Activated naive CD8-positive, alpha-beta T cell treated with anti-CD3 and anti-CD28 coated beads for 36 hours (primary cell): ENCODE results near the gene SSBP2. TPM values are rescaled to one million over a fixed set of nuclear protein-coding genes. Genes with fewer than 3 reads are reported as not detected.
A peak's percentile ranks its signal among the peaks of the same experiment; 100 is the strongest.
"Not testable (repeated sequence)": the region's sequence is repeated elsewhere in the genome, so short reads cannot be mapped to it uniquely, and the experiment has no call there.

Experiments used
- DNase-seq: peaks from one replicate; pipeline ENCODE4 v3.0.0; 2021
- H3K27ac Mint-ChIP-seq: one replicate; pipeline ENCODE4 v1.8.0; 2022; ENCODE audit warnings: mild to moderate bottlenecking, moderate library complexity, mixed read lengths
- H3K27me3 Mint-ChIP-seq: one replicate; pipeline ENCODE4 v1.8.0; 2022; ENCODE audit warnings: mild to moderate bottlenecking, mixed read lengths
- H3K36me3 Mint-ChIP-seq: one replicate; pipeline ENCODE4 v1.8.0; 2021; ENCODE audit warnings: mild to moderate bottlenecking, mixed read lengths
- H3K4me1 Mint-ChIP-seq: one replicate; pipeline ENCODE4 v1.8.0; 2021; ENCODE audit warnings: mixed read lengths
- H3K4me3 Mint-ChIP-seq: one replicate; pipeline ENCODE4 v1.8.0; 2022; ENCODE audit warnings: mild to moderate bottlenecking, moderate library complexity, mixed read lengths
- H3K9me3 Mint-ChIP-seq: one replicate; pipeline ENCODE4 v1.8.0; 2022; ENCODE audit warnings: mixed read lengths
- total RNA-seq, 2 experiments: library from RNA; stranded (reverse); gene quantifications; one replicate each; pipeline ENCODE4 v1.2.3, GENCODE V29; 2021

SSBP2 gene
- total RNA-seq, 2 experiments from 2014 or later, result 8.3 to 8.9 TPM

GRCh38 chr5:81506900-81507588 is 243.9 kb downstream of the SSBP2 start:
- Mint-ChIP-seq H3K27me3 (no peaks in the 10 kb centered on the region), H3K9me3 (no peaks in the 10 kb centered on the region), H3K36me3 (no peaks in the 10 kb centered on the region), H3K4me3 (no peak overlapping the region), H3K4me1 (no peaks in the 10 kb centered on the region), H3K27ac (no peak overlapping the region)
- peak; percentile 30 for DNase-seq

GRCh38 chr5:81506378-81506777 is 244.5 kb downstream of the SSBP2 start:
- Mint-ChIP-seq H3K4me3 (no peak overlapping the region), H3K36me3 (peaks cover 2% of the 10 kb centered on the region), H3K27ac (no peak overlapping the region), H3K4me1 (no peaks in the 10 kb centered on the region), H3K27me3 (no peaks in the 10 kb centered on the region), H3K9me3 (peaks cover 2% of the 10 kb centered on the region)
- DNase-seq, result no peak

DNA sequence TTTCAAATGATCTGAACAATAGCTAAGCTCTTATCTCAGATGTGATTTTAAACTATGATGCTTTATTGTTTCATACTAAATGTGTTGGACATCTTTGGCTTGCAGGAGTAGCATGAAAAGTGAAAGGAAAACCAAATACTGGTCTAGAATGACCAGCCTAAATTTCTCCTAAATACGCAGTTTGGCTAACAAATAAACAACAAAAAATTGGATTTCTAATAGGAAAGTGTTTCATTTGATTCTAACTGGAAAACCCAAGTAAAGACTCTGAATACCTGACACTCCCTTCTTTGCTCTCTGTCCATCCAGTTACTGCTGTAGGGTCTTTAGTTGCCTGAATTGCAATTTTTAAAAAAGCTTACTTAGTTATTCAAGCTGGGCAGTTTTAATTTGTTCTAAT is 245.2 kb downstream of the SSBP2 start:
- DNase-seq, result no peak
- Mint-ChIP-seq H3K9me3 (peaks cover 2% of the 10 kb centered on the region), H3K27me3 (no peaks in the 10 kb centered on the region), H3K27ac (no peak overlapping the region), H3K4me3 (no peak overlapping the region), H3K36me3 (peaks cover 2% of the 10 kb centered on the region), H3K4me1 (no peaks in the 10 kb centered on the region)

GRCh38 chr5:81503602-81504001 is 247.3 kb downstream of the SSBP2 start:
- H3K27ac Mint-ChIP-seq, H3K9me3 Mint-ChIP-seq, DNase-seq, H3K36me3 Mint-ChIP-seq, H3K4me1 Mint-ChIP-seq, H3K4me3 Mint-ChIP-seq, H3K27me3 Mint-ChIP-seq: not testable (repeated sequence)

- Mint-ChIP-seq H3K27me3 (no peaks in the 10 kb centered on the region), H3K4me1 (no peaks in the 10 kb centered on the region), H3K4me3 (no peak overlapping the region), H3K27ac (no peak overlapping the region), H3K36me3 (no peaks in the 10 kb centered on the region), H3K9me3 (no peaks in the 10 kb centered on the region)
- DNase-seq, result no peak
These were observed 255.6 kb downstream of the SSBP2 start for GRCh38 chr5:81495286-81495685.

DNA sequence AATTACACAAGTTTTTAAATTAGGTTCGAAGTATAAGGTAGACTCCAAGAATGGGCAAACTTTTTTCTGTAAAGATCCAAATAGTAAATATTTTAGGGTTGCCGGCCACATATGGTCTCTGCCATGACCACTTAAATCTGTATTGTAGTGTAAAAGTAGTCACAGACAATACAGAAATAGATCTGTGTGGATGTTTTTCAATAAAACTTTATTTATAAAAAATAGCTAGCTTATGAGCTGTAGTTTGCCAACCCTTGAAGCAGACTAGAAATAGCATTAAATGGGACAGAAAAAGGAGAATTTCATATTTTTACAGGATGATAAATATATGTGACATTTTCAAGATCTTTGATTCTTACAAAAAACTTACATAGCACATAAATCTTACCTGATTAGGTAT is 262.0 kb downstream of the SSBP2 start:
- no peaks in the 10 kb centered on the region for H3K36me3 Mint-ChIP-seq
- no peak overlapping the region for H3K4me3 Mint-ChIP-seq
- no peaks in the 10 kb centered on the region for H3K4me1 Mint-ChIP-seq
- H3K9me3 Mint-ChIP-seq, result no peaks in the 10 kb centered on the region
- no peak for DNase-seq
- no peak overlapping the region for H3K27ac Mint-ChIP-seq
- H3K27me3 Mint-ChIP-seq, result no peaks in the 10 kb centered on the region

GRCh38 chr5:81486711-81487110 is 264.2 kb downstream of the SSBP2 start:
- Mint-ChIP-seq H3K36me3 (no peaks in the 10 kb centered on the region), H3K27me3 (no peaks in the 10 kb centered on the region), H3K9me3 (no peaks in the 10 kb centered on the region), H3K4me1 (no peaks in the 10 kb centered on the region), H3K27ac (no peak overlapping the region), H3K4me3 (no peak overlapping the region)
- no peak for DNase-seq

- DNase-seq, result no peak
- Mint-ChIP-seq H3K4me1 (no peaks in the 10 kb centered on the region), H3K36me3 (peaks cover 1% of the 10 kb centered on the region), H3K27me3 (no peaks in the 10 kb centered on the region), H3K4me3 (no peak overlapping the region), H3K27ac (no peak overlapping the region), H3K9me3 (no peaks in the 10 kb centered on the region)
These were observed 268.3 kb downstream of the SSBP2 start for GRCh38 chr5:81482595-81482994.

- not testable (repeated sequence) for H3K27me3 Mint-ChIP-seq, H3K36me3 Mint-ChIP-seq, H3K9me3 Mint-ChIP-seq, H3K27ac Mint-ChIP-seq, H3K4me3 Mint-ChIP-seq, DNase-seq, H3K4me1 Mint-ChIP-seq
These were observed 277.5 kb downstream of the SSBP2 start for GRCh38 chr5:81473395-81473794.

DNA sequence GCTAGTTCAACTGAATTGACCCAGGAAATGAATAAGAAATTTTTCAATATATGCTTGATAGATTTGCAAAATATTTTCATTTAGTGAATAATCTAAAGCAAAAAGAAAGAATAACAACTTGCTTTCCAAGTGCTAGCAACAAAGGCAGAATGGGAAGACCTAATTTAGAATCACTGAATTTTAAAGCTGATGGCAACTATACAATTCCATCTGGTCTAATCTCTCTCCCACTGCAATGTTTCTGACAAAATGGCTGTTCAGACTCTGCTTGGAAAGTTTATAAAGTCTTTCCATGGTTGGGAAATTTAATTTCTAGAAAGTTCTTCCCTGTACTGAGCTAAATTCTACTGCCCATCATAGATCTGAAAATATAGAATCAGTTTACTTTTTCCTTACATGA is 281.2 kb downstream of the SSBP2 start:
- H3K4me3 Mint-ChIP-seq, result no peak overlapping the region
- H3K27ac Mint-ChIP-seq, result no peak overlapping the region
- no peak for DNase-seq
- peaks cover 6% of the 10 kb centered on the region for H3K9me3 Mint-ChIP-seq
- H3K4me1 Mint-ChIP-seq, result no peaks in the 10 kb centered on the region
- H3K27me3 Mint-ChIP-seq, result no peaks in the 10 kb centered on the region
- peaks cover 8% of the 10 kb centered on the region for H3K36me3 Mint-ChIP-seq

DNA sequence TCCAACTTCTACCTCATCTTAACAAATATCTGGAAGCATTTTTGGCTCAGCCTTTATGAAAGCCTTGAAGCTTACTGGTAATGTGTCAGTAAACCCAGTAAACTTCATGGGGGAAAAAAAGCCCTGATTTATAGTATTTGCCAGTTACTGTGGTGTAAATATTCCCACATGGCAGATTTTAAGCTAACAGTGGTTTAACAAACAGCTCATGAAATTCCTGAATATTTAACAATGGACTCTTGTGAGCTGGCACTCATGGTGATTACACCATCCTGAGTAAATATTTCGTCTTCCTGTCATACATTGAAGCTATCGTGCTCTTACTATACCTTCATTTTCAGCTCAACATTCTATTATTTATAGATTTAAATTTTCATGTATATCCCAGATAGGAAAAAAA is 300.0 kb downstream of the SSBP2 start:
- Mint-ChIP-seq H3K4me1 (no peaks in the 10 kb centered on the region), H3K4me3 (no peak overlapping the region), H3K27me3 (no peaks in the 10 kb centered on the region), H3K9me3 (no peaks in the 10 kb centered on the region), H3K36me3 (peaks cover 9% of the 10 kb centered on the region), H3K27ac (no peak overlapping the region)
- no peak for DNase-seq

DNA sequence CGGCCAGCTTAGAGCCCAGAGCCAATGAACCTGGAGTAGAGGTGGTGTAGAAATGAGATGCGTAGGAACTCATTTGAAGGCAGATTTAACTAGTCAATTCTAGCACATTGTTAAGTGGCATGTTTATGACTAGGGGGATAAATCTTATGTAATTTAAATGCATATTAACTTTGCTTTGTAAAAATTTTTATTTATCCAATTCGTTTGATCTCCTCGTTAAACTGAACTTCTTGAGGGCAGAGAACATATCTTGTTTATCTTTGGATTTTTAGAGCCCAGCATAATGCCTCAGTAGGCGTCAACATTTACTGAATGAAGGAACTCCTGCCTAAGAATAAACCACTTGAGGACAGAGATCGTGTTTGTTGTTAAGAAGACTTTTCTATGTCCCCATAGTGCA is 315.9 kb downstream of the SSBP2 start:
- Mint-ChIP-seq H3K27me3 (no peaks in the 10 kb centered on the region), H3K36me3 (no peaks in the 10 kb centered on the region), H3K9me3 (no peaks in the 10 kb centered on the region), H3K4me3 (no peak overlapping the region), H3K27ac (no peak overlapping the region), H3K4me1 (no peaks in the 10 kb centered on the region)
- DNase-seq, result no peak

DNA sequence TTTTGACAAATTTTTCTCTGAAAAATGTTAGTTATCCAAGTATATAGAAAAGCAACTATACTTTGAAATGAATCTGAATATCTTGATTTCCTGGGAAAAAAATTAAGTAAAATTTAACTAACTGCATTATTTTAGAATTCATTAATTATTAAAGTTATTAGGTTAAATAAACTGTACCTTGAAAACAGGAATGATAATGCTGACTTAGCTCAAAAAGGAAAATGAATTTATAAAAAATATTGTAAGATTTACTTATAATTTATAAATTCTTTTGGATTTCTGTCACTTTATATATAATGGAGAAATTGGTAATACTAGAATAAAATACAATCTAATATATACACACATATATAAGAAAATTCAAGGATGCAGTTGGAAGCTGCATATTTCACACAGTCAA is 320.9 kb downstream of the SSBP2 start:
- H3K4me1 Mint-ChIP-seq, result peaks cover 13% of the 10 kb centered on the region
- no peaks in the 10 kb centered on the region for H3K9me3 Mint-ChIP-seq
- no peak overlapping the region for H3K27ac Mint-ChIP-seq
- no peak overlapping the region for H3K4me3 Mint-ChIP-seq
- no peaks in the 10 kb centered on the region for H3K27me3 Mint-ChIP-seq
- no peaks in the 10 kb centered on the region for H3K36me3 Mint-ChIP-seq
- no peak for DNase-seq

DNA sequence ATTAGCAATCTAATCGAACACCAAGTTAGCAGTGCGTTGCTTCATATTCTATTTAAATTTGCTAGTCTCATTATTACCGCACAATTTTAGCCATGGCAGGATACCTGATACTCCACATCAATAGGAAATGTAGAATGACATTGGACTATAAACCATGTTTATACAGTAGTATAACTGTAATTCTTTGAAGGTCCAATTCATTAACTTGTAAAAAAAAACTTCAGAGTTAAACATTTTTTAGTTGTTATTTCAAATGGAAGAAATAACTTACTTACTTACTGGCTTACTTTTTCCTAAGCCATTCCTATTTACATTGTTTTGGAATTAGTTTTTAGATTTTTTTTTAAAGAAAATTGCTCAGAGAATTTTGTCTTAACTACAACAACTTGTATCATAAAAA is 321.5 kb downstream of the SSBP2 start:
- H3K27ac Mint-ChIP-seq, result no peak overlapping the region
- H3K4me3 Mint-ChIP-seq, result no peak overlapping the region
- H3K27me3 Mint-ChIP-seq, result no peaks in the 10 kb centered on the region
- H3K36me3 Mint-ChIP-seq, result no peaks in the 10 kb centered on the region
- DNase-seq, result no peak
- no peaks in the 10 kb centered on the region for H3K9me3 Mint-ChIP-seq
- peaks cover 13% of the 10 kb centered on the region for H3K4me1 Mint-ChIP-seq

DNA sequence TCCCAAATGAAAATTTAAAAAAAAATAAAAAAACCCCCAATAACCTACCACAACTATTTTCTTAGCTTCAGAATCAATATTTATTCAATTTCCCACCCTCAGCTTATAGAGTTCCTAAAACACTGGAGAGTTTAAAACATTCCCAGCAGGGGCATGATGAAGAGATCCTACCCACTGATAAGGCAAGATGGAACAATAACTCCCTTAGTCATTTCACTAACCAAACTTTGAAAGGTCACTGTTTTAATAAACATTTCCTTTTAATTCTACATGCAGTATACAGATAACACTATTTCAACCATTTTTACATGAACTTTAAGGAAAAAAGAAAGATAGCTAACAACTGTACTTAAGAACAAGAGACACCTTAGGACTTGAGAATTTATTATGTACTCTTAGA is 322.0 kb downstream of the SSBP2 start:
- Mint-ChIP-seq H3K4me3 (no peak overlapping the region), H3K4me1 (peaks cover 13% of the 10 kb centered on the region), H3K9me3 (no peaks in the 10 kb centered on the region), H3K27me3 (no peaks in the 10 kb centered on the region), H3K36me3 (no peaks in the 10 kb centered on the region), H3K27ac (no peak overlapping the region)
- no peak for DNase-seq

DNA sequence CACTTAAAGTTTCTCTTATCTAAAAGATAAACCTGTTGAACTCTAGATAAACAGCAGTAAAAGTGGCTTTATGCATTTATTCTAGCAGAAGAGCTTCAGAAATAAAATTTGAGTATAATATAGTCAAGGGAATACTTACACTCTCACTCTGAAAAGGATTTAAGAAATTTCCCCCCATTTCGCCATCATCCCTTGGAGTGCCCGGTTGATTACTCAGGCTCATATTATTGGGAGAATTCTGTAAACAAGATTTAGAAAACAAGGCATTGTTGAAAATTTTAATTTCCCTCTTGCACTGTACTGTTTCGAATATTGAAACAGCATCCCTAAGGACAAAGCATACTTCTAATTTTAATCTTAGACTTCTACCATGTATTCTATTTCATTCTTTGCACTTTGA is 322.5 kb downstream of the SSBP2 start:
- H3K27ac Mint-ChIP-seq, result no peak overlapping the region
- no peaks in the 10 kb centered on the region for H3K9me3 Mint-ChIP-seq
- DNase-seq, result no peak
- H3K36me3 Mint-ChIP-seq, result no peaks in the 10 kb centered on the region
- no peaks in the 10 kb centered on the region for H3K27me3 Mint-ChIP-seq
- peaks cover 13% of the 10 kb centered on the region for H3K4me1 Mint-ChIP-seq
- no peak overlapping the region for H3K4me3 Mint-ChIP-seq
